Stomach (tissue), 9 donors: Measurements from ENCODE around the gene SIGLEC1. TPM values are rescaled to one million over a fixed set of nuclear protein-coding genes. Genes with fewer than 3 reads are reported as not detected.

Source experiments
- DNase-seq, 2 donors: peaks; one replicate each; pipeline versions ENCODE4 v3.0.0 to v3.0.0-alpha.2; 2013 to 2019
- H3K27ac ChIP-seq, 5 donors: fragments of 200-600 bp in 4 of 5; sonication (generic) in 4 of 5; one replicate each; pipeline ENCODE4 v1.5.1; 2013 to 2019; ENCODE audit warnings: mild to moderate bottlenecking in 1 of 5, moderate library complexity in 1 of 5
- H3K27me3 ChIP-seq, 3 donors: fragments of 200-600 bp; sonication (generic); one replicate each; pipeline ENCODE4 v1.5.1; 2017 to 2019; ENCODE audit warnings: mixed run types in 1 of 3
- H3K36me3 ChIP-seq, 4 donors: fragments of 200-600 bp; sonication (generic); 1 replicate in 3 of 4; 2 replicates in 1 of 4; pipeline ENCODE4 v1.5.1; 2016 to 2019
- H3K4me1 ChIP-seq, 4 donors: fragments of 200-600 bp; sonication (generic); one replicate each; pipeline ENCODE4 v1.5.1; 2016 to 2019
- H3K4me3 ChIP-seq, 4 donors: fragments of 200-600 bp; sonication (generic) in 3 of 4; one replicate each; pipeline ENCODE4 v1.5.1; 2016 to 2019; ENCODE audit warnings: mild to moderate bottlenecking in 1 of 4
- H3K9me3 ChIP-seq, 4 donors: fragments of 200-600 bp; sonication (generic); one replicate each; pipeline ENCODE4 v1.5.1; 2016 to 2019
- CTCF ChIP-seq, 7 experiments: fragments of 450-650 bp in 4 of 7; fragments of 200-600 bp in 3 of 7; sonication (generic) in 3 of 7; IDR thresholded peaks; one replicate each; pipeline ENCODE4 v1.5.1; 2016 to 2019; ENCODE audit warnings: antibody characterized with exemption in 7 of 7, control low read depth in 2 of 7, mild to moderate bottlenecking in 1 of 7
- EP300 ChIP-seq: sonication (generic); formaldehyde crosslinking; IDR thresholded peaks from one replicate; pipeline ENCODE4 v1.6.1; 2017; ENCODE audit warnings: antibody characterized with exemption
- POLR2A ChIP-seq, 4 donors: fragments of 450-650 bp; IDR thresholded peaks; one replicate each; pipeline ENCODE4 v1.6.1; 2016; ENCODE audit warnings: antibody characterized with exemption in 4 of 4, control low read depth in 2 of 4, mild to moderate bottlenecking in 1 of 4, moderate library complexity in 1 of 4
- POLR2AphosphoS5 ChIP-seq, 3 donors: sonication (generic); formaldehyde crosslinking; IDR thresholded peaks; one replicate each; pipeline ENCODE4 v1.6.1; 2016; ENCODE audit warnings: antibody characterized with exemption in 3 of 3
- WGBS, 5 donors: extraction: QIAGEN DNeasy Blood & Tissue Kit in 3 of 5; methylation state at CpG; one replicate each; pipeline versions ENCODE4 v1.1.5 to v1.1.7; 2013 to 2018; 5-methylcytosine and 5-hydroxymethylcytosine counted together
- intact Hi-C: fragments of 100-400 bp; cut with DNase I; formaldehyde crosslinking; loops from one replicate; pipeline ENCODE4 v1.15.1; 2023; ENCODE audit warnings: low total_unique reads
- polyA plus RNA-seq, 3 donors: library from polyadenylated mRNA; stranded (reverse); fragments of 200-250 nt; gene quantifications; one replicate each; pipeline ENCODE4 v1.2.3, GENCODE V29; 2013
- total RNA-seq, 5 donors: library from RNA; depleted of rRNA; stranded (reverse); fragments of >200 nt; gene quantifications; one replicate each; pipeline versions ENCODE4 v1.1.0 to v1.2.3, GENCODE V29; 2014 to 2016
- donor health status: healthy with polysubstance abuse.
- donor health status: Bipolar disorder and iron deficiency.
- donor health status: healthy.

Gene SIGLEC1
- total and polyA plus RNA-seq, 8 donors: 1.4 to 22.2 (median 1.8) TPM

DNA sequence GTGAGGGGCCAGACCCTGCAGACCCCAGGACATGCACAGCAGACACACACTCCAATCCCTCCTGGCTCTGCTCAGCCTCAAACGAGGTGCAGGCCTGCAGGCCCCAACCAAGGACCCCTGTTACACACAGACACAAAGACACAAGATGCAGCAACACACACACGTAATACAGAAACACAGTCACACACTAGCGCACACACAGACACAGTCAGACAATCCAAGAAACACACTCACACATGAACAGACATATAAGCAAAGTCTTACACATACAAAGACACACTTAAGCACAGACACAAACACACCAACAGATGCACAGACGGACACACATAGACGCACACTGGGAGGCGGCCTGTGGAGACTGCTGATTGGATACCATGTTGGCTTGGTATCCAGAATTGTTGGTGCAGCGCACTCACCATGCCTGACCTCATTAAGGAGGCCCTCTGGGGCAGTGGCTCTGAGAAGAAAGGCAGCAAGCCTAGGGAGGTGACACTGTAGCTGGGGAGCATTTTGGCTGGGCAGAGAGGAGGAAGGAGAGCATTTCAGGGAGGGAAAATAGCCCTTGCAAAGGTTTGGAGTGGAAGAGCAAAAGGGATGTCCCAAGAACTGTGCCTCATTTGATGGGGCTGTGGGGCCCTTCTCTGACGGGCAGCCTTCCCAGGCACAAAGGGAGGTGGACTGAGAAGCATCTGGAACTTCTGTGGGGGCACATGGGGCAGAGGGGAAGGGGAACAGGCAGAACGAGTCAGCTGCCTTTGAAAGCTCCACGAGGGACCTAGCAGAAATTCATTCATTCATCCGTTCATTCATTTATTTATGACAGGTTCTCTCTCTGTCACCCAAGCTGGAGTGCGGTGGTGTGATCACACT is 18.6 kb upstream of the SIGLEC1 start:
- intact Hi-C loops: no loop called here

DNA sequence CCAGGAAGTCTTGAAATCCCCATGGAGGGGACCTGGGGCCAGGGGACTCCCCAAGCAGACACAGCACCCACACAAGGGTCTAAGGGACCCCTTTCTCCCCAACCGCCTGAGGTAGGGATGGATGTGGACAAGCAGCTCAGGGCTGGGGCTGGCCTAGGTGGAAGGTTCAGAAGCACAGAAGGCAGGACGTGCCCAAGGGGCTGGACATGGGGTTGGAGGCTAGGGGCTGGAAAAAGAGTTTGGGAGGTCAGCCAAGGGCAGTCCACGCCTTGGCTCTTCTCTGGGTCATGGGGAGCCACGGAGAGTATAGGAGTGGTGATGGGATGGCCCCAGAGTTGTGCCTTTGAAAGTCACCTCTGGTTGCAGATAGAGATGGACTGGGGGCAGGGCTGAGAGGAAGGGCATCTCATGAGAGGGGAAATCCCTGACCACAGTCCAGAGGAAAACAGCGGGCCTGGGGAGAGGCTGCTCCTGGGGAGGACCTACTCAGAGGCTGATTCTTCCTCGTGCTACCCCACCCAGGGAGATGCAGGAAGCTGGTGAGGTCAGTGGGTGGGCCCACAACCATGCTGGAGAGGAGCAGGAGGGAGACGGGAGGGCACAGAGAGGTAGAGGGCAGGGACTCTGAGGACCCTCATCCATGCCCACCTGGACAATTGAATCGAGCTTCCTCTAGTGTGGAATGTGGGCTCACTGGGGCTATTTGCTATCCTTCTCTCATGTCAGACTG is 17.6 kb upstream of the SIGLEC1 start:
- no peaks in the 10 kb centered on the region for H3K9me3 ChIP-seq
- H3K4me1 ChIP-seq: peaks cover 0 to 27% (median 9%) of the 10 kb centered on the region in 4 donors
- TF ChIP-seq CTCF (IDR thresholded peaks at IDR 0.05): no peak
- TF ChIP-seq POLR2AphosphoS5 (IDR thresholded peaks at IDR 0.05): no peak
- TF ChIP-seq EP300: no peak
- no peak for TF ChIP-seq POLR2A (IDR thresholded peaks at IDR 0.05)
- peak overlapping the region in 1 of 5 donors; percentile 1 for H3K27ac ChIP-seq
- H3K36me3 ChIP-seq: no peaks in the 10 kb centered on the region
- peak in 1 of 2 donors; percentile 15 for DNase-seq
- WGBS, 5 donors: 58 to 71% (median 64%) methylated on average over 7 to 8 of the region's 8 CpGs
- intact Hi-C loops: no loop called here
- peaks cover 0 to 83% (median 21%) of the 10 kb centered on the region in 3 donors for H3K27me3 ChIP-seq
- H3K4me3 ChIP-seq: no peak overlapping the region

More for the DNA sequence above, 18.6 kb upstream of the SIGLEC1 start:
- H3K27me3 ChIP-seq: peaks cover 0 to 74% (median 21%) of the 10 kb centered on the region in 3 donors
- H3K36me3 ChIP-seq: no peaks in the 10 kb centered on the region
- WGBS, 5 donors: 83 to 87% (median 84%) methylated on average over 12 of the region's 12 CpGs
- H3K4me1 ChIP-seq: peaks cover 0 to 27% (median 9%) of the 10 kb centered on the region in 4 donors
- H3K9me3 ChIP-seq: no peaks in the 10 kb centered on the region
- TF ChIP-seq CTCF (IDR thresholded peaks at IDR 0.05) (no peak), EP300 (no peak), POLR2AphosphoS5 (IDR thresholded peaks at IDR 0.05) (no peak), POLR2A (IDR thresholded peaks at IDR 0.05) (no peak)
- peak overlapping the region in 1 of 5 donors; percentile 1 for H3K27ac ChIP-seq
- peak in 1 of 2 donors; percentile 18 for DNase-seq
- no peak overlapping the region for H3K4me3 ChIP-seq

- no peaks in the 10 kb centered on the region for H3K9me3 ChIP-seq
- H3K4me1 ChIP-seq: peaks cover 0 to 24% (median 9%) of the 10 kb centered on the region in 4 donors
- 67 to 94% (median 89%) methylated on average over 2 to 6 of the region's 6 CpGs for WGBS, 5 donors
- no peak for DNase-seq
- no peaks in the 10 kb centered on the region for H3K36me3 ChIP-seq
- H3K4me3 ChIP-seq: no peak overlapping the region
- H3K27ac ChIP-seq: no peak overlapping the region
- H3K27me3 ChIP-seq: peaks cover 0 to 83% (median 21%) of the 10 kb centered on the region in 3 donors
- intact Hi-C loops: no loop called here
- no peak for TF ChIP-seq CTCF (IDR thresholded peaks at IDR 0.05)
- no peak for TF ChIP-seq POLR2AphosphoS5 (IDR thresholded peaks at IDR 0.05)
- TF ChIP-seq EP300: no peak
- no peak for TF ChIP-seq POLR2A (IDR thresholded peaks at IDR 0.05)
These were observed 17.0 kb upstream of the SIGLEC1 start for GRCh38 chr20:3729378-3729777.

GRCh38 chr20:3728876-3729275 is 16.5 kb upstream of the SIGLEC1 start:
- H3K27me3 ChIP-seq: peaks cover 0 to 80% (median 21%) of the 10 kb centered on the region in 3 donors
- DNase-seq: peak in 1 of 2 donors; percentile 5
- no peak overlapping the region for H3K4me3 ChIP-seq
- H3K27ac ChIP-seq: no peak overlapping the region
- 80 to 92% (median 88%) methylated on average over 2 to 3 of the region's 3 CpGs; no CpG with 5 or more reads in 1 of the 5 donors for WGBS, 5 donors
- intact Hi-C loops: no loop called here
- H3K36me3 ChIP-seq: no peaks in the 10 kb centered on the region
- H3K4me1 ChIP-seq: peaks cover 0 to 19% (median 6%) of the 10 kb centered on the region in 4 donors
- no peak for TF ChIP-seq POLR2AphosphoS5 (IDR thresholded peaks at IDR 0.05)
- TF ChIP-seq CTCF (IDR thresholded peaks at IDR 0.05): no peak
- TF ChIP-seq EP300: no peak
- TF ChIP-seq POLR2A (IDR thresholded peaks at IDR 0.05): no peak
- H3K9me3 ChIP-seq: no peaks in the 10 kb centered on the region
